A549 (cell line): ENCODE measurements around the gene BCL11B. TPM values are rescaled to one million over a fixed set of nuclear protein-coding genes. Genes with fewer than 3 reads are reported as not detected.
A peak's percentile ranks its signal among the peaks of the same experiment; 100 is the strongest.

Experiments
- ATAC-seq, 2 experiments: fragments of 200-7000 bp in 1 of 2; fragments of >200 bp in 1 of 2; cut with Nextera tagmentation in 1 of 2; cut with Tn5 transposase in 1 of 2; 3 replicates each; pipeline versions ENCODE4 v1.8.0 to v1.9.1; 2018 to 2020; ENCODE audit warnings: mild to moderate bottlenecking in 1 of 2, moderate library complexity in 1 of 2
- CTCF ChIA-PET: fragments of 300-600 bp; sonication (Branson Sonifier 250); formaldehyde crosslinking; extraction: SDS; loops from one replicate; lab custom pipeline; 2021; ENCODE audit warnings: antibody characterized with exemption, inconsistent platforms; lab: Yijun Ruan, JAX
- POLR2A ChIA-PET: fragments of 350-600 bp; formaldehyde crosslinking; extraction: SDS; loops from one replicate; lab custom pipeline; 2021; ENCODE audit warnings: antibody characterized with exemption, inconsistent platforms; lab: Yijun Ruan, JAX
- DNase-seq, 2 experiments: peaks; one replicate each; pipeline versions ENCODE4 v3.0.0 to v3.0.0-alpha.2; 2011 to 2016; ENCODE audit warnings: low read depth in 1 of 2, low spot score in 1 of 2
- FAIRE-seq: peaks from 2 replicates; lab custom pipeline; 2011; peaks lifted over from hg19 to GRCh38; lab: Jason Lieb, UNC
- H3K27ac ChIP-seq, 2 experiments: fragments of >200 bp; sonication (Bioruptor Twin); formaldehyde crosslinking; 3 replicates each; pipeline ENCODE4 v1.5.1; 2016 to 2017
- H3K4me1 ChIP-seq: fragments of >200 bp; sonication (Bioruptor Twin); formaldehyde crosslinking; 3 replicates; pipeline ENCODE4 v1.6.1; 2016
- H3K4me2 ChIP-seq: fragments of >200 bp; sonication (Bioruptor Twin); formaldehyde crosslinking; 3 replicates; pipeline ENCODE4 v1.6.1; 2016
- H3K4me3 ChIP-seq: fragments of >200 bp; sonication (Bioruptor Twin); formaldehyde crosslinking; 3 replicates; pipeline ENCODE4 v1.5.1; 2016
- H3K9me3 ChIP-seq: fragments of >200 bp; sonication (Bioruptor Twin); formaldehyde crosslinking; 3 replicates; pipeline ENCODE4 v1.6.1; 2016
- BHLHE40 ChIP-seq: IDR thresholded peaks from 2 replicates; pipeline ENCODE4 v1.6.1; 2012; ENCODE audit warnings: low read depth, low read length, inconsistent platforms
- CBX2 ChIP-seq: fragments of 200-600 bp; sonication (generic); IDR thresholded peaks from 2 replicates; pipeline ENCODE4 v1.6.1; 2016; ENCODE audit warnings: low read depth, mild to moderate bottlenecking, borderline replicate concordance
- CBX8 ChIP-seq: fragments of 200-600 bp; sonication (generic); IDR thresholded peaks from 2 replicates; pipeline ENCODE4 v1.6.1; 2016
- CEBPB ChIP-seq, 2 experiments: fragments of >200 bp in 1 of 2; sonication (Bioruptor Twin) in 1 of 2; formaldehyde crosslinking in 1 of 2; IDR thresholded peaks; 2 replicates each; pipeline ENCODE4 v1.6.1; 2012 to 2016
- CHD4 ChIP-seq: fragments of 200-600 bp; sonication (generic); IDR thresholded peaks from 2 replicates; pipeline ENCODE4 v1.6.1; 2016; ENCODE audit warnings: antibody characterized with exemption, mild to moderate bottlenecking, borderline replicate concordance
- EHF ChIP-seq: fragments of 250-450 bp; sonication (Bioruptor Pico); IDR thresholded peaks from 2 replicates; pipeline ENCODE4 v1.5.0; 2020; ENCODE audit warnings: mild to moderate bottlenecking
- EHMT2 ChIP-seq: fragments of 200-600 bp; sonication (generic); IDR thresholded peaks from 2 replicates; pipeline ENCODE4 v1.6.1; 2016; ENCODE audit warnings: antibody characterized with exemption, low read depth, mild to moderate bottlenecking, moderate library complexity
- ESRRA ChIP-seq: fragments of 150-350 bp; IDR thresholded peaks from 2 replicates; pipeline ENCODE4 v1.6.1; 2014; ENCODE audit warnings: mild to moderate bottlenecking, low read length, borderline replicate concordance
- FOSL2 ChIP-seq, 2 experiments: fragments of 450-650 bp in 1 of 2; fragments of >200 bp in 1 of 2; sonication (Bioruptor Twin) in 1 of 2; formaldehyde crosslinking; IDR thresholded peaks; 2 replicates each; pipeline versions ENCODE4 v1.5.0 to v1.6.1; 2016 to 2020; ENCODE audit warnings: mild to moderate bottlenecking in 1 of 2, moderate library complexity in 1 of 2
- FOXS1 ChIP-seq: fragments of 250-450 bp; sonication (Bioruptor Pico); IDR thresholded peaks from 2 replicates; pipeline ENCODE4 v1.5.0; 2020; ENCODE audit warnings: mild to moderate bottlenecking, moderate library complexity
- HOXB13 ChIP-seq: fragments of 250-450 bp; sonication (Bioruptor Pico); IDR thresholded peaks from 2 replicates; pipeline ENCODE4 v1.5.0; 2020; ENCODE audit warnings: low read depth, mild to moderate bottlenecking, moderate library complexity
- HOXB5 ChIP-seq: fragments of 250-450 bp; sonication (Bioruptor Pico); IDR thresholded peaks from 2 replicates; pipeline ENCODE4 v1.5.0; 2020; ENCODE audit warnings: mild to moderate bottlenecking, moderate library complexity
- KDM5A ChIP-seq: fragments of 200-600 bp; sonication (generic); IDR thresholded peaks from 2 replicates; pipeline ENCODE4 v1.6.1; 2016; ENCODE audit warnings: antibody characterized with exemption, mild to moderate bottlenecking
- MAFK ChIP-seq: fragments of 450-650 bp; IDR thresholded peaks from 2 replicates; pipeline ENCODE4 v1.6.1; 2014; ENCODE audit not compliant: partially characterized antibody
- NPAS2 ChIP-seq: fragments of 250-450 bp; sonication (Bioruptor Pico); IDR thresholded peaks from 2 replicates; pipeline ENCODE4 v1.8.0; 2022; ENCODE audit warnings: mild to moderate bottlenecking, moderate library complexity, borderline replicate concordance
- NR3C1 ChIP-seq: fragments of >200 bp; sonication (Bioruptor Twin); formaldehyde crosslinking; IDR thresholded peaks from 3 replicates; pipeline ENCODE4 v1.6.1; 2017
- RAD21 ChIP-seq, 2 experiments: fragments of >200 bp in 1 of 2; sonication (Bioruptor Twin) in 1 of 2; formaldehyde crosslinking in 1 of 2; IDR thresholded peaks in 1 of 2; conservative IDR thresholded peaks in 1 of 2; 2 replicates in 1 of 2; 3 replicates in 1 of 2; pipeline ENCODE4 v1.6.1; 2012 to 2018; ENCODE audit warnings: inconsistent platforms in 1 of 2
- RARB ChIP-seq: fragments of 250-450 bp; sonication (Bioruptor Pico); IDR thresholded peaks from 2 replicates; pipeline ENCODE4 v1.8.0; 2021; ENCODE audit warnings: mild to moderate bottlenecking, moderate library complexity
- TFCP2L1 ChIP-seq: fragments of 250-450 bp; sonication (Bioruptor Pico); IDR thresholded peaks from 2 replicates; pipeline ENCODE4 v1.5.0; 2021; ENCODE audit warnings: mild to moderate bottlenecking
- TP53 ChIP-seq: fragments of 250-450 bp; sonication (Bioruptor Pico); IDR thresholded peaks from 2 replicates; pipeline ENCODE4 v1.5.0; 2021; ENCODE audit warnings: mild to moderate bottlenecking, moderate library complexity
- ZNF302 ChIP-seq: fragments of 250-450 bp; sonication (Bioruptor Pico); IDR thresholded peaks from 2 replicates; pipeline ENCODE4 v1.9.0; 2021; ENCODE audit warnings: inconsistent platforms, mild to moderate bottlenecking, moderate library complexity
- ZSCAN20 ChIP-seq: fragments of 250-450 bp; sonication (Bioruptor Pico); IDR thresholded peaks from 2 replicates; pipeline ENCODE4 v1.8.0; 2022; ENCODE audit warnings: mild to moderate bottlenecking, moderate library complexity
- WGBS: methylation state at CpG from one replicate; pipeline ENCODE4 v1.1.6; 2017; ENCODE audit errors: missing lambda C conversion rate; 5-methylcytosine and 5-hydroxymethylcytosine counted together
- polyA plus RNA-seq, 4 experiments: library from polyadenylated mRNA; depleted of rRNA in 3 of 4; stranded (reverse); fragments of >200 nt; fragmentation: RNase III in 1 of 4; extraction: RNeasy Plus Mini Kit Qiagen cat#74134 plus additional on column Dnase treatment in 1 of 4; gene quantifications; 2 replicates in 3 of 4; 3 replicates in 1 of 4; pipeline ENCODE4 v1.2.3, GENCODE V29; 2011 to 2017
- TF ChIP-seq, protein P1 (sequence below): fragments of >200 bp; sonication (Bioruptor Twin); formaldehyde crosslinking; IDR thresholded peaks from 3 replicates; pipeline ENCODE4 v1.6.1; 2016
- TF ChIP-seq, protein P2 (sequence below): fragments of >200 bp; sonication (Bioruptor Twin); formaldehyde crosslinking; IDR thresholded peaks from 2 replicates; pipeline ENCODE4 v1.6.1; 2016
- TF ChIP-seq, protein P3 (sequence below): IDR thresholded peaks from 2 replicates; pipeline ENCODE4 v1.6.1; 2012; ENCODE audit warnings: low read depth, borderline replicate concordance
- TF ChIP-seq, protein P4 (sequence below): IDR thresholded peaks from 2 replicates; pipeline ENCODE4 v1.6.1; 2012
- TF ChIP-seq, protein P5 (sequence below): fragments of 450-650 bp; IDR thresholded peaks from 2 replicates; pipeline ENCODE4 v1.6.1; 2014; ENCODE audit warnings: antibody characterized with exemption
- TF ChIP-seq, protein P6 (sequence below): IDR thresholded peaks from 2 replicates; pipeline ENCODE4 v1.6.1; 2012

The BCL11B gene
- polyA plus RNA-seq, 2 of the 4 experiments (the other 2 are of a cell fraction) = 0.43 to 0.49 TPM

DNA sequence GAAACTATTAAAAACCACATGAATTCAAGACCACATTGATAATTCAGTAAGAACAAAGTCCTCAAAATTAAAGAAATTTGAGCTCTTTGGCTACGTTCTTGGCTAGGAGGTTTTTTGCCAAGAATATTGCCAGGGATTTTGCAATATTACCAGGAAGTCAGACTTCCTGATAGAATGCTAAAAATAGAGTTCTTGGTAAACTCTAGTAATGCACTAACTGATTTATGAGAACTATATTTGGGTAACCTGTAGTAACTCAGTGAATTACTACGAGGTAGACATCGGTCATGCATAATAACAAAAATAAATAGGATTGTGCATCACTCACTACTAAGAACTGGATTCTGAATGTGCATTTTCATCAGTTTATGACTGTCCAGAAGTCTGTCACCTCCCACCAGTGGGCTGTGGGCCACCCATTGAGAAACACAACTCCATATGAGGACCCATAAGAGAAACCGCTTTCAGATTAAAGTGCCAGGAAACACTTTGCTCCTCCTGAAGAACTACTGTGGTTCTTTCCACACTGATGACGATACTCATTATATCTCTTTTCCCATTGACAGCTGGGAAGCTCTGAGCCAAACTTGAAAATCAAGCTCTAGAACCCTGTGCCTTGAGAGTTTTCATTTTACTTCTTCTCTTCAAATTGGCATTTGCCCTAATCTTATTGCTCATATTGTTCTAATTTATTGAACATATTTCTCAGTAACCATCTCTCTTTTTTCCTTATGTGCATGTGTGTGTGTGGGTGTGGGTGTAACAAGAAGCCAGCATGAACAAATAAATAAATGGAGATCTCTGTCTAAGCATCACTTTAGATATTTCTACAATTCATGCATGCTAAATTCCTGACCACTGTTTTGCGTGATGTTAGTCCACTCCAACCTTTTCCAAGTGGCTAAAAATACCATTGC is 116.6 kb downstream of the BCL11B start:
- no peak for DNase-seq
- ChIA-PET POLR2A (no interaction called here), CTCF (interaction anchor here (0.6 kb wide), 1 partner anchor 25 kb away, joined by 3 read pairs; no protein-coding TSS in a partner anchor)
- TF ChIP-seq CEBPB (IDR thresholded peaks at IDR 0.05) (0 out of 4 replicates have a peak, but pooled peaks of 1 of the 2 experiments have one; percentile 25), TFCP2L1 (CRISPR knock-in tag) (no peak)
- H3K9me3 ChIP-seq = no peaks in the 10 kb centered on the region
- no peak for FAIRE-seq
- H3K4me2 ChIP-seq = no peak overlapping the region
- H3K4me1 ChIP-seq = no peaks in the 10 kb centered on the region
- H3K4me3 ChIP-seq = no peak overlapping the region
- 57% methylated on average over 6 of the region's 6 CpGs for WGBS
- no peak overlapping the region for H3K27ac ChIP-seq
- no peak for ATAC-seq

DNA sequence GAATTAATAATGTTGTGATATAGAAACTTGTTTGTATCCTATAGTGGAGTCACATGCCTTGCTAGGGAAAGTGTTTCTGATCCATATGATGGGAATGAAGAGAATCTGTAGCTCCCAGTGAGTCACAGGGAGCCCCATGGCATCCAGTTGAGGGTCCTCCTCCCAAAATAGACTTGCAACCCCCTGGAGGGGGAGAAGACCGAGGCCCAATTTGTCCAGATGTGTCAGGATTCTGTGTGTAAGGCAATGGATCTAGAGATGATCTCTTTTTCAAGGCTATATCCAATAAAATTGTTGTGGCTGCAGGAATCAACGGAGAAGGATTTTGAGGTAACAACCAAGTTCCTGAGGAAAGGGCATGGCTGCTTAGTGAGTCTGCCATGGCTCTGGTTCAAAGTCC is 121.8 kb downstream of the BCL11B start:
- Histone ChIP-seq H3K4me3 (no peak overlapping the region), H3K9me3 (no peaks in the 10 kb centered on the region), H3K27ac (no peak overlapping the region), H3K4me2 (no peak overlapping the region), H3K4me1 (no peaks in the 10 kb centered on the region)
- FAIRE-seq = no peak
- ChIA-PET POLR2A (no interaction called here), CTCF (no interaction called here)
- no peak for TF ChIP-seq MAFK
- no peak for TF ChIP-seq CHD4
- no peak for TF ChIP-seq RARB (CRISPR knock-in tag)
- TF ChIP-seq CBX8 = no peak
- no peak for TF ChIP-seq CBX2
- no peak for TF ChIP-seq NR3C1
- TF ChIP-seq TP53 (CRISPR knock-in tag) = no peak
- TF ChIP-seq ESRRA = no peak
- no peak for TF ChIP-seq TFCP2L1 (CRISPR knock-in tag)
- TF ChIP-seq KDM5A = no peak
- no peak for TF ChIP-seq EHMT2
- no peak for TF ChIP-seq ZNF302 (CRISPR knock-in tag)
- TF ChIP-seq, protein P1, sequence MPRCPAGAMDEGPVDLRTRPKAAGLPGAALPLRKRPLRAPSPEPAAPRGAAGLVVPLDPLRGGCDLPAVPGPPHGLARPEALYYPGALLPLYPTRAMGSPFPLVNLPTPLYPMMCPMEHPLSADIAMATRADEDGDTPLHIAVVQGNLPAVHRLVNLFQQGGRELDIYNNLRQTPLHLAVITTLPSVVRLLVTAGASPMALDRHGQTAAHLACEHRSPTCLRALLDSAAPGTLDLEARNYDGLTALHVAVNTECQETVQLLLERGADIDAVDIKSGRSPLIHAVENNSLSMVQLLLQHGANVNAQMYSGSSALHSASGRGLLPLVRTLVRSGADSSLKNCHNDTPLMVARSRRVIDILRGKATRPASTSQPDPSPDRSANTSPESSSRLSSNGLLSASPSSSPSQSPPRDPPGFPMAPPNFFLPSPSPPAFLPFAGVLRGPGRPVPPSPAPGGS = no peak
- TF ChIP-seq, protein P2, sequence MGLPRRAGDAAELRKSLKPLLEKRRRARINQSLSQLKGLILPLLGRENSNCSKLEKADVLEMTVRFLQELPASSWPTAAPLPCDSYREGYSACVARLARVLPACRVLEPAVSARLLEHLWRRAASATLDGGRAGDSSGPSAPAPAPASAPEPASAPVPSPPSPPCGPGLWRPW = no peak
- TF ChIP-seq, protein P3, sequence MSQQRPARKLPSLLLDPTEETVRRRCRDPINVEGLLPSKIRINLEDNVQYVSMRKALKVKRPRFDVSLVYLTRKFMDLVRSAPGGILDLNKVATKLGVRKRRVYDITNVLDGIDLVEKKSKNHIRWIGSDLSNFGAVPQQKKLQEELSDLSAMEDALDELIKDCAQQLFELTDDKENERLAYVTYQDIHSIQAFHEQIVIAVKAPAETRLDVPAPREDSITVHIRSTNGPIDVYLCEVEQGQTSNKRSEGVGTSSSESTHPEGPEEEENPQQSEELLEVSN = no peak
- 13% methylated on average over 2 of the region's 2 CpGs for WGBS
- no peak for DNase-seq
- ATAC-seq = no peak

DNA sequence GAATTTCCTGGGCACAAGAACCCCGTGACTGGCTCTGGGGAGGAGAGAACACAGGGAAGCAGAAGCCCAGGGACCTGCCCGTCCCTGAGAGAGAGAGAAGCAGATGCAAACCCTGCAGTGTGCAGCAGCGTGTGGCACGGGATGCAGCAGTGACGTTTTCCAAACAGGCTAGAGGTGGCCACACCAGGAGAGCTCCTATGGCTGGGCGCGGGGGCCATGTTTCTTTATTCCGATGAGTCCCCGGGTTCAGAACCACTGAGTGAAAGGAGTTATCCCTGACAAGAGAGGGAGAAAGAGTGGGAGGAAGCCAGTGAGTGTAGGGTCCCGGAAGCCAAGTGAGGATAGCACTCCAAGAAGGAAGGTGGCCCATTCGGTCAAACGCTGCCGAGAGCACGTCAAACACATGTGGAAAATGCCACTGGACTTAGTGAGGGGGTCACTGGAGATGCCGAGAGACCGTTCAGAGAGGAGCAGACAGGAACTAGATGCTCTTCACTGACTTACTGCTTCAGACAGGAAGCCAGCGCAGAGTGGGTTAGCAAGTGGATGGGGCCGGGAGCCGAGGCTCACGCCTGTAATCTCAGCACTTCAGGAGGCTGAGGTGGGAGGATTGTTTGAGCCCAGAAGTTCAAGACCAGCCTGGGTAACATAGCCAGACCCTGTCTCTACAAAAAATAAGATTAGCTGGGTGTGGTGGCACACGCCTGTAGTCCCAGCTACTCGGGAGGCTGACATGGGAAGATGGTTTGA is 123.0 kb downstream of the BCL11B start:
- FAIRE-seq = no peak
- TF ChIP-seq HOXB13 (CRISPR knock-in tag) (no peak), BHLHE40 (no peak), EHF (CRISPR knock-in tag) (no peak), CBX2 (no peak), FOSL2 (IDR thresholded peaks at IDR 0.05) (no peak), FOSL2 (CRISPR knock-in tag; IDR thresholded peaks at IDR 0.05) (no peak), RAD21 (conservative IDR thresholded peaks at IDR 0.05 in 1 of 2, IDR thresholded peaks at IDR 0.05 in 1 of 2) (no peak), FOXS1 (CRISPR knock-in tag) (no peak), ZSCAN20 (CRISPR knock-in tag) (no peak), NPAS2 (CRISPR knock-in tag) (no peak), HOXB5 (CRISPR knock-in tag) (no peak)
- TF ChIP-seq, protein P4, sequence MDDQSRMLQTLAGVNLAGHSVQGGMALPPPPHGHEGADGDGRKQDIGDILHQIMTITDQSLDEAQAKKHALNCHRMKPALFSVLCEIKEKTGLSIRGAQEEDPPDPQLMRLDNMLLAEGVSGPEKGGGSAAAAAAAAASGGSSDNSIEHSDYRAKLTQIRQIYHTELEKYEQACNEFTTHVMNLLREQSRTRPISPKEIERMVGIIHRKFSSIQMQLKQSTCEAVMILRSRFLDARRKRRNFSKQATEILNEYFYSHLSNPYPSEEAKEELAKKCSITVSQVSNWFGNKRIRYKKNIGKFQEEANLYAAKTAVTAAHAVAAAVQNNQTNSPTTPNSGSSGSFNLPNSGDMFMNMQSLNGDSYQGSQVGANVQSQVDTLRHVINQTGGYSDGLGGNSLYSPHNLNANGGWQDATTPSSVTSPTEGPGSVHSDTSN = no peak
- TF ChIP-seq, protein P5, sequence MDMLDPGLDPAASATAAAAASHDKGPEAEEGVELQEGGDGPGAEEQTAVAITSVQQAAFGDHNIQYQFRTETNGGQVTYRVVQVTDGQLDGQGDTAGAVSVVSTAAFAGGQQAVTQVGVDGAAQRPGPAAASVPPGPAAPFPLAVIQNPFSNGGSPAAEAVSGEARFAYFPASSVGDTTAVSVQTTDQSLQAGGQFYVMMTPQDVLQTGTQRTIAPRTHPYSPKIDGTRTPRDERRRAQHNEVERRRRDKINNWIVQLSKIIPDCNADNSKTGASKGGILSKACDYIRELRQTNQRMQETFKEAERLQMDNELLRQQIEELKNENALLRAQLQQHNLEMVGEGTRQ = no peak
- TF ChIP-seq, protein P6, sequence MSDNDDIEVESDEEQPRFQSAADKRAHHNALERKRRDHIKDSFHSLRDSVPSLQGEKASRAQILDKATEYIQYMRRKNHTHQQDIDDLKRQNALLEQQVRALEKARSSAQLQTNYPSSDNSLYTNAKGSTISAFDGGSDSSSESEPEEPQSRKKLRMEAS = no peak
- POLR2A ChIA-PET = no interaction called here
- Histone ChIP-seq H3K4me1 (no peaks in the 10 kb centered on the region), H3K4me2 (no peak overlapping the region), H3K4me3 (no peak overlapping the region), H3K27ac (no peak overlapping the region), H3K9me3 (no peaks in the 10 kb centered on the region)
- 39% methylated on average over 19 of the region's 22 CpGs for WGBS
- ATAC-seq = peak; percentile 26 to 33; a peak in 3 of 6 replicates
- no peak for DNase-seq
- CTCF ChIA-PET = no interaction called here
